HG02885 (cell line): ENCODE data around the gene FKBP14.
"Not testable (repeated sequence)": the region's sequence is repeated elsewhere in the genome, so short reads cannot be mapped to it uniquely, and the experiment has no call there.

Experiments
- ATAC-seq: cut with Tn5 transposase; IDR thresholded peaks from one replicate; pipeline ENCODE4 v1.9.1; 2021; ENCODE audit warnings: mild to moderate bottlenecking; ENCODE audit not compliant: unreplicated experiment, poor library complexity

The FKBP14 gene

DNA sequence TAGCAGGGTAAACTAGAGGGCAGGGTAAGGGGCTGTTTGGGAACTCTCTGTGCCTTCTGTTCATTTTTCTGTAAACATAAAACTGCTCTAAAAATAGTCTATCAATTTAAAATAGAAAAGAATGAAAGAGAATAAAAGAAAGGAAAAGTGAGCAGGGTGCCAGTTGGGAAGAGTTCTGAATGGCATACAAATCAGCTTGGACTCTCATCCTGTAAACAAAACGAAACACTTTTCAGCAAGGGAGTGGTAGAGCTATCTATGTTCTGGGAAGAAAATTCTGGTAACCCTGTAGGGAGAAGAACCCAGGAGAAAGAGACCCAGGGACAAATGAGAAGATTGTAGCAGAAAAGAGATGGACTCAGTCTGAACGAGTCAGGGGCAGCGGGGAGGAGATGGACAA is 61.5 kb downstream of the FKBP14 start:
- ATAC-seq: no peak

DNA sequence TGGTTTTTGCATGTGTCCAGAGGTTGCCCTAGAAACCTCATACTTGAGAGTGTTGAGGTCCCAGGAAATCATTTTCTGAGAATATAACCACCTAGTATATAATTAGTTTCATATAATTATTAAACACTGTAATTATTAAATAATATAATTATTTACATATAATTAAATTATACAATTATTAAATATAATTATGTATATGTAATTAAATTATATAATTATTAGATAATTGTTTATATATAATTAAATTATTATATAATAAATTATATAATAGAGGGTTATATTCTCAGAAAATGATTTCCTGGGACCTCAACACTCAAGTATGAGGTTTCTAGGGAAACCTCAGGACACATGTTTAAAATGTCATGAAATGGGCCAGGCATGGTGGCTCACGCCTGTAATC is 64.5 kb downstream of the FKBP14 start:
- ATAC-seq: no peak

DNA sequence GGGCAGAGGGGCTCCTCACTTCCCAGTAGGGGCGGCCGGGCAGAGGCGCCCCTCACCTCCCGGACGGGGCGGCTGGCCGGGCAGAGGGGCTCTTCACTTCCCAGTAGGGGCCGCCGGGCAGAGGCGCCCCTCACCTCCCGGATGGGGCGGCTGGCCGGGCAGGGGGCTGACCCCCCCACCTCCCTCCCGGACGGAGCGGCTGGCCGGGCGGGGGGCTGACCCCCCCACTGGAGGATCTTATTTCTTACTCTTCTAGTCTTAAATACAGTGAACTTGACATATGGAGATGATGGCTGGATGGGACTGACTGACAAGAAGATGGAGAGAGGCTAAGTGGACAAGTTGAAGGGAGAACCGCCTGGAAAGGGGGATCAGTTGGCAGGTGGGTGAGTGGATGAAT is 64.9 kb downstream of the FKBP14 start:
- not testable (repeated sequence) for ATAC-seq
